PC-3 (cell line): ENCODE results near the gene SLC25A36. TPM values are rescaled to one million over a fixed set of nuclear protein-coding genes. Genes with fewer than 3 reads are reported as not detected.
"Not testable (repeated sequence)": the region's sequence is repeated elsewhere in the genome, so short reads cannot be mapped to it uniquely, and the experiment has no call there.

Experiments
- ATAC-seq: fragments of 200-7000 bp; cut with Tn5 transposase; 2 replicates; pipeline ENCODE4 v1.9.1; 2020; ENCODE audit warnings: mild to moderate bottlenecking, moderate library complexity
- BruUV-seq: library from RNA; stranded (reverse); fragments of 400-500 nt; replicated peaks from 2 replicates; lab custom pipeline; 2021; lab: Mats Ljungman, UMichigan
- CTCF ChIA-PET: fragments of 300-600 bp; sonication (Branson Sonifier 250); formaldehyde crosslinking; loops from one replicate; lab custom pipeline; 2022; ENCODE audit warnings: antibody characterized with exemption; lab: Charles Lee
- POLR2A ChIA-PET: fragments of 300-600 bp; sonication (Branson Sonifier 250); formaldehyde crosslinking; loops from one replicate; lab custom pipeline; 2022; ENCODE audit warnings: antibody characterized with exemption; ENCODE audit not compliant: unreplicated experiment; lab: Charles Lee
- DNase-seq: peaks from one replicate; pipeline ENCODE4 v3.0.0-alpha.2; 2015
- H2AFZ ChIP-seq: fragments of 300-600 bp; sonication (generic); 2 replicates; pipeline ENCODE4 v1.6.0; 2016; ENCODE audit warnings: antibody characterized with exemption, low read length
- H3F3A ChIP-seq: fragments of 300-600 bp; sonication (generic); one replicate; pipeline ENCODE4 v1.6.0; 2017; ENCODE audit warnings: antibody characterized with exemption, low read length, control low read depth, mild to moderate bottlenecking; ENCODE audit not compliant: unreplicated experiment
- H3K27ac ChIP-seq: fragments of 300-600 bp; sonication (generic); 2 replicates; pipeline ENCODE4 v1.5.1; 2016; ENCODE audit warnings: mild to moderate bottlenecking, low read length
- H3K27me3 ChIP-seq: fragments of 300-600 bp; sonication (generic); 2 replicates; pipeline ENCODE4 v1.6.1; 2016; ENCODE audit warnings: low read length, mixed read lengths
- H3K36me3 ChIP-seq: fragments of 300-600 bp; sonication (generic); 2 replicates; pipeline ENCODE4 v1.6.1; 2016; ENCODE audit warnings: low read depth, mixed run types, low read length, mixed read lengths
- H3K4me1 ChIP-seq: fragments of 300-600 bp; sonication (generic); 2 replicates; pipeline ENCODE4 v1.5.1; 2016; ENCODE audit warnings: low read length; ENCODE audit not compliant: insufficient read depth
- H3K4me2 ChIP-seq: fragments of 300-600 bp; sonication (generic); 2 replicates; pipeline ENCODE4 v1.6.0; 2016; ENCODE audit warnings: low read length
- H3K4me3 ChIP-seq: fragments of 300-600 bp; sonication (generic); 2 replicates; pipeline ENCODE4 v1.5.1; 2016; ENCODE audit warnings: mild to moderate bottlenecking, low read length, mixed read lengths
- H3K79me2 ChIP-seq: fragments of 300-600 bp; sonication (generic); 2 replicates; pipeline ENCODE4 v1.6.1; 2017; ENCODE audit warnings: low read length, mixed read lengths
- H3K9ac ChIP-seq: fragments of 300-600 bp; sonication (generic); 2 replicates; pipeline ENCODE4 v1.6.0; 2016; ENCODE audit warnings: mild to moderate bottlenecking, low read length
- H3K9me2 ChIP-seq: fragments of 300-600 bp; sonication (generic); replicated peaks from 2 replicates; pipeline ENCODE4 v1.6.1; 2016; ENCODE audit warnings: mixed run types, low read length, mixed read lengths
- H3K9me3 ChIP-seq: fragments of 300-600 bp; sonication (generic); 2 replicates; pipeline ENCODE4 v1.6.1; 2016; ENCODE audit warnings: low read length, mixed read lengths
- H4K20me1 ChIP-seq: fragments of 300-600 bp; sonication (generic); 2 replicates; pipeline ENCODE4 v1.6.1; 2016; ENCODE audit warnings: low read length, mixed read lengths
- CTCF ChIP-seq: fragments of 300-600 bp; sonication (generic); conservative IDR thresholded peaks from 2 replicates; pipeline ENCODE4 v1.5.1; 2017; ENCODE audit warnings: antibody characterized with exemption, low read depth, mild to moderate bottlenecking, low read length
- EZH2 ChIP-seq: fragments of 300-600 bp; sonication (generic); IDR thresholded peaks from one replicate; pipeline ENCODE4 v1.6.1; 2017; ENCODE audit warnings: antibody characterized with exemption, mild to moderate bottlenecking, low read length; ENCODE audit not compliant: unreplicated experiment
- EZH2phosphoT487 ChIP-seq: fragments of 300-600 bp; sonication (generic); IDR thresholded peaks from 2 replicates; pipeline ENCODE4 v1.6.1; 2018; ENCODE audit warnings: mild to moderate bottlenecking, antibody characterized with exemption, low read length, borderline replicate concordance
- intact Hi-C: fragments of 100-400 bp; cut with micrococcal nuclease; formaldehyde crosslinking; loops from 2 replicates; pipeline ENCODE4 v1.9.0; 2023
- total RNA-seq: library from RNA; depleted of rRNA; stranded (reverse); fragments of >200 nt; gene quantifications from 2 replicates; pipeline ENCODE4 v1.2.3, GENCODE V29; 2014

SLC25A36 gene
- total RNA-seq, 1 experiment from 2014 or later = 57.3 TPM

GRCh38 chr3:141011997-141012262 lies 70.3 kb downstream of the SLC25A36 start:
- intact Hi-C loops = no loop called here

GRCh38 chr3:141012571-141012970 lies 70.9 kb downstream of the SLC25A36 start:
- POLR2A ChIA-PET = no interaction called here
- H3K36me3 ChIP-seq = no peaks in the 10 kb centered on the region
- no peak overlapping the region for H3K4me3 ChIP-seq
- TF ChIP-seq EZH2 = no peak
- TF ChIP-seq CTCF = no peak
- no peak for TF ChIP-seq EZH2phosphoT487
- DNase-seq (no peak), ATAC-seq (no peak)
- peaks cover 20% of the 10 kb centered on the region; the same call in 1 of the 2 replicates for H3K27me3 ChIP-seq
- CTCF ChIA-PET = no interaction called here
- H4K20me1 ChIP-seq = no peaks in the 10 kb centered on the region
- no peaks in the 10 kb centered on the region for H3K79me2 ChIP-seq
- no peak overlapping the region for H3K27ac ChIP-seq
- no TSS peak for BruUV-seq
- H3K4me2 ChIP-seq = no peak overlapping the region
- H3K9me2 ChIP-seq = no peaks in the 10 kb centered on the region
- H3K9ac ChIP-seq = no peak overlapping the region
- H2AFZ ChIP-seq = no peak overlapping the region
- no peaks in the 10 kb centered on the region for H3K9me3 ChIP-seq
- intact Hi-C loops = no loop called here
- H3K4me1 ChIP-seq = no peaks in the 10 kb centered on the region
- no peaks in the 10 kb centered on the region for H3F3A ChIP-seq

More at GRCh38 chr3:141011997-141012262, 70.3 kb downstream of the SLC25A36 start:
- Histone ChIP-seq H3K27me3 (peaks cover 24% of the 10 kb centered on the region; the same call in 1 of the 2 replicates), H3K4me3 (no peak overlapping the region), H3F3A (no peaks in the 10 kb centered on the region), H3K9me3 (no peaks in the 10 kb centered on the region), H3K9me2 (no peaks in the 10 kb centered on the region), H4K20me1 (no peaks in the 10 kb centered on the region), H3K9ac (no peak overlapping the region), H2AFZ (no peak overlapping the region), H3K27ac (no peak overlapping the region), H3K79me2 (no peaks in the 10 kb centered on the region), H3K36me3 (no peaks in the 10 kb centered on the region), H3K4me2 (no peak overlapping the region), H3K4me1 (no peaks in the 10 kb centered on the region)
- ChIA-PET POLR2A (no interaction called here), CTCF (no interaction called here)
- no peak for TF ChIP-seq EZH2
- TF ChIP-seq CTCF = no peak
- TF ChIP-seq EZH2phosphoT487 = no peak
- no peak for ATAC-seq
- BruUV-seq = no TSS peak
- no peak for DNase-seq

- Histone ChIP-seq H3K27me3 (peaks cover 20% of the 10 kb centered on the region; the same call in 1 of the 2 replicates), H3K4me1 (no peaks in the 10 kb centered on the region), H3K79me2 (no peaks in the 10 kb centered on the region), H3K36me3 (no peaks in the 10 kb centered on the region), H3K27ac (no peak overlapping the region), H4K20me1 (no peaks in the 10 kb centered on the region), H3F3A (no peaks in the 10 kb centered on the region), H3K9me2 (no peaks in the 10 kb centered on the region), H3K9ac (no peak overlapping the region), H2AFZ (no peak overlapping the region), H3K9me3 (no peaks in the 10 kb centered on the region), H3K4me2 (no peak overlapping the region), H3K4me3 (no peak overlapping the region)
- TF ChIP-seq CTCF = no peak
- no peak for TF ChIP-seq EZH2phosphoT487
- no peak for TF ChIP-seq EZH2
- CTCF ChIA-PET = no interaction called here
- intact Hi-C loops = no loop called here
- no TSS peak for BruUV-seq
- DNase-seq = no peak
- no peak for ATAC-seq
- POLR2A ChIA-PET = no interaction called here
Observed at GRCh38 chr3:141015481-141015880, 73.8 kb downstream of the SLC25A36 start.

- BruUV-seq, H4K20me1 ChIP-seq, ATAC-seq, H3K27ac ChIP-seq, H3K9me3 ChIP-seq, H3K9me2 ChIP-seq, intact Hi-C loops, H3K4me3 ChIP-seq, H3F3A ChIP-seq, DNase-seq, H3K79me2 ChIP-seq, POLR2A ChIA-PET, H3K9ac ChIP-seq, CTCF ChIA-PET, H3K4me1 ChIP-seq, H3K36me3 ChIP-seq, H2AFZ ChIP-seq, H3K4me2 ChIP-seq: not testable (repeated sequence)
- H3K27me3 ChIP-seq = peaks cover 20% of the 10 kb centered on the region; the same call in 1 of the 2 replicates
Observed at GRCh38 chr3:141017366-141018322, 76.0 kb downstream of the SLC25A36 start.
